ENCODE measurements around the gene GPR83. TPM values are rescaled to one million over a fixed set of nuclear protein-coding genes. Genes with fewer than 3 reads are reported as not detected.

Gene GPR83
- total RNA-seq, 4 donors from 2014 or later: not detected

DNA sequence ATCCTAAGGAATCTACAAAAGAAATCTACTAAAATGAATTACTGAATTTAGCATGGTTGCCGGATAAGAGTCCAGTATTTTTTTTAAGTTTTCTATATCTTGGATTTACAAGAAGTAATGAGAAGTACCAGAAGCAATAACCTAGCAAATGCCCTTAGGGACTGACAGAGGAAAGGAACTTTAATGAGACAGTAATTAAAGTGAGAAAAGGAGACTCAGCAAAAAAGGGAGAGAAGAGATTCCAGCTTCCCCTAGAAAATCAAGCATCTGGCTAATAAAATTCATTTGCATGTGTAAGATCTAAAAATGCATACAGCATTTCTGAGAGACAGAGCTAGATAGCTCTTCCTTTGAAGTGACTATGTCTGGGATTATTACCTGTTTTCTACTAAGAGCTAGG is 57.7 kb downstream of the GPR83 start:
- TF ChIP-seq, protein P1, sequence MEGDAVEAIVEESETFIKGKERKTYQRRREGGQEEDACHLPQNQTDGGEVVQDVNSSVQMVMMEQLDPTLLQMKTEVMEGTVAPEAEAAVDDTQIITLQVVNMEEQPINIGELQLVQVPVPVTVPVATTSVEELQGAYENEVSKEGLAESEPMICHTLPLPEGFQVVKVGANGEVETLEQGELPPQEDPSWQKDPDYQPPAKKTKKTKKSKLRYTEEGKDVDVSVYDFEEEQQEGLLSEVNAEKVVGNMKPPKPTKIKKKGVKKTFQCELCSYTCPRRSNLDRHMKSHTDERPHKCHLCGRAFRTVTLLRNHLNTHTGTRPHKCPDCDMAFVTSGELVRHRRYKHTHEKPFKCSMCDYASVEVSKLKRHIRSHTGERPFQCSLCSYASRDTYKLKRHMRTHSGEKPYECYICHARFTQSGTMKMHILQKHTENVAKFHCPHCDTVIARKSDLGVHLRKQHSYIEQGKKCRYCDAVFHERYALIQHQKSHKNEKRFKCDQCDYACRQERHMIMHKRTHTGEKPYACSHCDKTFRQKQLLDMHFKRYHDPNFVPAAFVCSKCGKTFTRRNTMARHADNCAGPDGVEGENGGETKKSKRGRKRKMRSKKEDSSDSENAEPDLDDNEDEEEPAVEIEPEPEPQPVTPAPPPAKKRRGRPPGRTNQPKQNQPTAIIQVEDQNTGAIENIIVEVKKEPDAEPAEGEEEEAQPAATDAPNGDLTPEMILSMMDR (IDR thresholded peaks at IDR 0.05; ENCODE audit: low read depth): no peak

DNA sequence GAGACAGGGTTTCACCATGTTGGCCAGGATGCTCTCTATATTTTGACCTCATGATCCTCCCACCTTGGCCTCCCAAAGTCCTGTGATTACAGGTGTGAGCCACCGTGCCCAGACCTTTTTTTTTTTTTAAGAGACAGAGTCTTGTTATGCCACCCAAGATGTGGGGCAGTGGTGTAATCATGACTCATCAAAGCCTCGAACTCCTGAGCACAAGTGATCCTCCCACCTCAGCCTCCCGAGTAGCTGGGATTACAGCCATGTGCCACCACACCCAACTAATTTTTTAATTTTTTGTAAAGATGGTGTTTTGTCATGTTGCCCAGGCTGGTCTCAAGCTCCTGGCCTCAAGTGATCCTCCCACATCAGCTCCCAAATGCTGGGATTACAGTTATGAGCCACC is 59.0 kb downstream of the GPR83 start:
- TF ChIP-seq, protein P1 (IDR thresholded peaks at IDR 0.05; ENCODE audit: low read depth): no peak

DNA sequence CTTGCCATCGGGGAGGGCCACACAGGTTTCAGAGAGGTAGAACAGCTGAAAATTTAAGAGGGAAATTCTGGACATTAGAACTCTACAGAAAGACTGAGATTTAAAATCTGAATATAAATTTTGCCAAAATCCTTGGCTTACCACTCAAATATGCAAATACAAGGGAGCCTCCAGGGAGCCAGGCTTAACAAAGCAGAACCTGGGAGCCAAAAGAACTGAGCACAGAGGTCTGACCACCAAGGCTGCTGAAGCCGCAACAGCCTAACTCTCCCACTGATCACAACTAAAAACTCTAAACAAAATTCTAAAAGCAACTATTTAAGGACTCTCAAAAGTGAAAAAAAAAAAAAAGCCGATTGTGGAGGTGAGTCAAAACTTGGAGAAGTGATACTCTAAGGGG is 62.6 kb downstream of the GPR83 start:
- TF ChIP-seq, protein P1 (IDR thresholded peaks at IDR 0.05; ENCODE audit: low read depth): no peak

DNA sequence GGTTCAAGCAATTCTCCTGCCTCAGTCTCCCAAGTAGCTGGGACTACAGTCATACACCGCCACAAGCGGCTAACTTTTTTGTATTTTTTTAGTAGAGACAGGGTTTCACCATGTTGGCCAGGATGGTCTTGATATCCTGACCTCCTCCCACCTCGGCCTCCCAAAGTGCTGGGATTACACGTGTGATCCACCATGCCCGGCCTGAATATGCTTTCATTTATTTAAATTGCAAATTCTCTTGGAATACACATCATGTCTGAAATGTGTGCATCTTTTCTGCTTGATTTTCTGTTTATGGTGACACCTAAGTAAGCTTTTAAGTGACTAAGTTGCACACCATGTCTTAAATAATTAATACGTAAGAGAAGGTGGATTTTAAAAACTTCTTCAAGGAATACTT is 65.2 kb downstream of the GPR83 start:
- TF ChIP-seq, protein P1 (IDR thresholded peaks at IDR 0.05; ENCODE audit: low read depth): no peak

DNA sequence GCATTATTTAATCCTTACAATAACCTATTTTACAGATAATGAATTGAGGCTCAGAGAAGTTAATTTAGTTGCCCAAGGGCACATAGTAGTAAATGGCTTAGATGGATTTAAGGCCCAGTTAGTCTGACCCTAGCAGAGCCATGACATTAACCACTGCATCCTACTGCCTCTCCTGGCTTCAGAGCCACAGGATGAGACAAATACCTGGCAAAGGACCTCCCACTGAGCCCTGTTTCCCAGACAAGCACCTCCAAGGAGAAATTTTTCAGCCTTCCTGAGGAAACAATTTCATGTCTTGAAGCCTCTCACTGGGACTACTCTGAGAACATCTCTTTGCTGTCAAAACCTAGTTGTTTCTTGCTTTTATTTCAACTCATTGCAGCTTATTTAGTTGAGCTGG is 68.4 kb downstream of the GPR83 start:
- TF ChIP-seq, protein P1 (IDR thresholded peaks at IDR 0.05; ENCODE audit: low read depth): no peak

DNA sequence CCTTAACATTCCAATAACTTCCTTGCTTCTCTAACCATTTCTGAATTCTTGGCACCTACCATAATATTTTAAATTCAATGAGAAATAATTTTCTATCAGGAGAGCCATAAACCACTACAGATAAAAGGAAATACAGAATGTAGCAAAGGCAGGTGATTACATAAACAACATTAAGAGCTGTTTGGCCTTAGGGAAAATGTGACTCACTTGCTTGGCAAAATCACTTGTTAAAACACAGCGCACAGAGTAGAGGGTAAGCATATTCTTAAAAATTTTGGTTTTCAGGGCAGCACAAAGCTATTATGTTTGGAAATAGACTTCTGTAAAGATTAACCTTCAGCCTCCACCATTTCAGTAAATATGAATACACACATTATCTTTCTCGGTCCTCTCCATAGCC is 70.4 kb downstream of the GPR83 start:
- TF ChIP-seq, protein P1 (IDR thresholded peaks at IDR 0.05; ENCODE audit: low read depth): no peak

DNA sequence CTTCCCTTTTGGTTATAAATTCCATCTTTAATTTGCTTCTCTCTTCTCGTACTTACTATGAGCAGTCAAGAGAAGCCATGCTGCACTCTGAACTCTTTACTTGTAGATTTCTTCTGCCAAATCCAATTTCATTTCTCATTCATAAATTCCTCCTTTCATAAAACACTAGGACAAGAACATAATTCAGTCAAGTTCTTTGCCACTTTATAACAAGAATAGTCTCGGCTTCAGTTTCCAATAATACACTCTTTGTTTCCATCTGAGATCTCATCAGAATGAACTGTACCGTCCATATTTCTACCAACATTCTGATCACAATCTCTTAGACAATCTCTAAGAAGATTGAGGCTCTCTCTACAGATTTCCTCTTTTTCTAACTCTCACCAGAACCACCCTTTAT is 71.7 kb downstream of the GPR83 start:
- TF ChIP-seq, protein P1 (IDR thresholded peaks at IDR 0.05; ENCODE audit: low read depth): no peak

Measured in subcutaneous adipose tissue (tissue), 4 donors.